Measurements from ENCODE around the gene KIRREL1.

Gene KIRREL1

DNA sequence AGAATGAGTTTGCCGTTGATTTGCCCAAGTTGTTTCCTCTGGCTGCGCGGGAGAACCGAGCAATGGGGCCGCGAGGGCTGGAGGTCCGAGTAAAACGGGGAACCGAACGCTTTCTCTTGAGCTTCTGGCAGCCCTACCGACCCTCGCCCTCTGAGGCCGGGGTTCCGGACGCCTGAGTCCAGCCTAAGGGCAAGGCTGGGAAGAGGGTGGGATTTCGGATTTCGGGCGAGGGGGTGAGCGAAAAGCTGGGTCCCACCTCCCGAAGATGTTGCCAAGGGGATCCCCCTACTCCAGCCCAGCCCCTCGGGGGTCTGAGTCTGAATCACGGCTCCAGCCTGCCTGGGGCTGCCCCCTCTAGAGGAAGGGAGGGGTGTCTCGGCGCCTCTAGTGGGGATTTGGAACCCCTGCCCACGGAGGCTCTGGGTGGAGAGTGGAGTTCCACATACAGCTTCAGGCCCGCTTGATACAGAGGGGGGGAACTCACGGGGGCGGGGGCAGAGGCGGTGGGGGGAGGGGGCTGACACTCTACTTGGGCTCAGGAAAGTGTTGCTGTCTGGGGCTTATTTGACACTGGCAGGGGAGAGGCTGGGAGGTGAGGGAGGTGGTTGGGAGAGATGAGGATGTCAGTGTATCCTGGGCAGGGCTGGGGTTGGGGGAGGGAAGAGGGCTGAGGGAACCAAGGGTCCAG lies 617 bp downstream of the KIRREL1 start:
- H3K27me3 ChIP-seq (ENCODE audit: control insufficient read depth, insufficient read depth, low read length) = no peaks in the 10 kb centered on the region
- H3K4me1 ChIP-seq = no peaks in the 10 kb centered on the region
- H3K27ac ChIP-seq = peak overlapping the region; percentile 11
- no peaks in the 10 kb centered on the region for H3K9me3 ChIP-seq (ENCODE audit: control insufficient read depth, low read length)
- TF ChIP-seq, protein P1, sequence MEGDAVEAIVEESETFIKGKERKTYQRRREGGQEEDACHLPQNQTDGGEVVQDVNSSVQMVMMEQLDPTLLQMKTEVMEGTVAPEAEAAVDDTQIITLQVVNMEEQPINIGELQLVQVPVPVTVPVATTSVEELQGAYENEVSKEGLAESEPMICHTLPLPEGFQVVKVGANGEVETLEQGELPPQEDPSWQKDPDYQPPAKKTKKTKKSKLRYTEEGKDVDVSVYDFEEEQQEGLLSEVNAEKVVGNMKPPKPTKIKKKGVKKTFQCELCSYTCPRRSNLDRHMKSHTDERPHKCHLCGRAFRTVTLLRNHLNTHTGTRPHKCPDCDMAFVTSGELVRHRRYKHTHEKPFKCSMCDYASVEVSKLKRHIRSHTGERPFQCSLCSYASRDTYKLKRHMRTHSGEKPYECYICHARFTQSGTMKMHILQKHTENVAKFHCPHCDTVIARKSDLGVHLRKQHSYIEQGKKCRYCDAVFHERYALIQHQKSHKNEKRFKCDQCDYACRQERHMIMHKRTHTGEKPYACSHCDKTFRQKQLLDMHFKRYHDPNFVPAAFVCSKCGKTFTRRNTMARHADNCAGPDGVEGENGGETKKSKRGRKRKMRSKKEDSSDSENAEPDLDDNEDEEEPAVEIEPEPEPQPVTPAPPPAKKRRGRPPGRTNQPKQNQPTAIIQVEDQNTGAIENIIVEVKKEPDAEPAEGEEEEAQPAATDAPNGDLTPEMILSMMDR (IDR thresholded peaks at IDR 0.05) = no peak
- H3K4me3 ChIP-seq (ENCODE audit: low read depth, low read length) = peak overlapping the region; percentile 67
- H2AFZ ChIP-seq = peak overlapping the region; percentile 80
- peak overlapping the region; percentile 84 for H3K4me2 ChIP-seq (ENCODE audit: low read length)
- H3K36me3 ChIP-seq (ENCODE audit: control insufficient read depth, insufficient read depth, low read length) = no peaks in the 10 kb centered on the region
- no peak overlapping the region for H3K9ac ChIP-seq
- no peaks in the 10 kb centered on the region for H3K79me2 ChIP-seq

DNA sequence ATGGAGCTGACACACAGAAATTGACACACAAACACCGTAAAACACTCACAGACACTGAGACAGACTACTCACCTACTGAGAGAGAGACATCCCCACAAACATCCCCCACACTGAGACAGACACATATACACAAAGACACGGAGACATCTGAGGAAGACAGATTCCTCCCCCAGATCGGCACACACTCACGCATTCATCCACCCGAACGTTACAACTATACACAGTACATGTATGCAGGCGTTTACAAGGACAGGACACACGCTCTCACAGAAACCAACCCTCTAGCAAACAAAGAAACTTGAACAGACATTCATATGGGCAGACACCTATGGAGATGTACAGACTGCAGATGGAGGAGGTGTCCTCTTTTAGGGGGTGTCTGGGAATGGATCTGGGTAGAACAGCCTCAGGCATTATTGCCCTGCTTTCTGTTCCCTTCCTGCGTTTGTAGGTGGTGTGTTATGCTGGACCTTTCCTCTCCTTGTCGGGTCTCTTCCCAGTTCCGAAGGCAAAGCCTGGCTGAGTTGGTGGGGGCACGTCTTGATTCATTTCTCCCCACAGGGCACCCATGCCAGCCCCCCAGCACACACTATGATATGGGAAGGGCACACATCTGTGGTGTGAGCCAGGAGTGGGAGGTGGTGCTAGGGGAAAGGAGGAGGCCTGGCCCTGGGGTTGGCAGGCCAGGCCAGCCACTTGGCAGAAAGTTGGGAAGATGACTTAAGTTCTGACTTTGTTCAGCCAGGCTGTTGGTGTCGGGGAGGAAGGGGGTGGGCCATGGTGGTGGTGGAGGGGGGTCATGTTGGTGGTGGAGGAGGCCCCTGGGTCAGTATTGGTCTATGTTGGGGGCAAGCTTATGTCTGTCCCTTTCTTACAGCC lies 1.5 kb downstream of the KIRREL1 start:
- TF ChIP-seq, protein P1 (IDR thresholded peaks at IDR 0.05) = no peak
- no peaks in the 10 kb centered on the region for H3K27me3 ChIP-seq (ENCODE audit: control insufficient read depth, insufficient read depth, low read length)
- no peak overlapping the region for H3K4me3 ChIP-seq (ENCODE audit: low read depth, low read length)
- no peak overlapping the region for H2AFZ ChIP-seq
- no peak overlapping the region for H3K4me2 ChIP-seq (ENCODE audit: low read length)
- no peaks in the 10 kb centered on the region for H3K36me3 ChIP-seq (ENCODE audit: control insufficient read depth, insufficient read depth, low read length)
- no peaks in the 10 kb centered on the region for H3K4me1 ChIP-seq
- H3K9ac ChIP-seq = no peak overlapping the region
- no peaks in the 10 kb centered on the region for H3K9me3 ChIP-seq (ENCODE audit: control insufficient read depth, low read length)
- no peak overlapping the region for H3K27ac ChIP-seq
- no peaks in the 10 kb centered on the region for H3K79me2 ChIP-seq

DNA sequence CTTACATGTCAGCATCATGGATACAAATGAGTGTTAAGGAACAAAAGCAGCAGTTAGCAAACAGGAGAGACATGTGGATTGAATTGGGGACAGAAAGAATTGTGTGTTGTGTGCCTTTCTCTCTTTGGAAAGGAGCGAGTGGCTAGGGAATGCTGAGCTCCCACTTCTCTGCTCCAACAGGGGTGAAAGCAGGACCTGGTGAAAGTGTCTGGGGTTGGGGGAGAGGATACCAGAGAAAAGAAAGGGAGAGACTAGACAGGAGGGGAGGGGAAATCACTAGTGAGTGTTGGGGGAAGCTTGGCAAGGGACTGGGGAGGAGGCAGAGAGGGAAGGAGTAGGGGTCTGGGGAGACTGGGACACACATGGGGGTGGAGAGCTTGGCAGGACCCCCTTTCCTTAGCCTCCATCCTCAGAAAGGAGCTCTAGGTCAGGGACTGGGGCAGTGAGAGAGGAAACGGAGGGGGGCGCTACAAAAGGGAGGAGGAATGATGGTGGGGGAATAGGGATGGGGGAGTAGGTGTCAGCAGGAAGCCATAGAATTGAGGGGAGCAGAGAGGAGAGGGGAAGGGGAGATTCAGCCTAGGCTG lies 2.2 kb downstream of the KIRREL1 start:
- Histone ChIP-seq H3K79me2 (no peaks in the 10 kb centered on the region), H3K27ac (no peak overlapping the region), H2AFZ (no peak overlapping the region), H3K9ac (no peak overlapping the region), H3K4me2 (ENCODE audit: low read length) (no peak overlapping the region), H3K4me1 (no peaks in the 10 kb centered on the region), H3K9me3 (ENCODE audit: control insufficient read depth, low read length) (no peaks in the 10 kb centered on the region), H3K27me3 (ENCODE audit: control insufficient read depth, insufficient read depth, low read length) (no peaks in the 10 kb centered on the region), H3K4me3 (ENCODE audit: low read depth, low read length) (no peak overlapping the region), H3K36me3 (ENCODE audit: control insufficient read depth, insufficient read depth, low read length) (no peaks in the 10 kb centered on the region)
- TF ChIP-seq, protein P1 (IDR thresholded peaks at IDR 0.05) = no peak

DNA sequence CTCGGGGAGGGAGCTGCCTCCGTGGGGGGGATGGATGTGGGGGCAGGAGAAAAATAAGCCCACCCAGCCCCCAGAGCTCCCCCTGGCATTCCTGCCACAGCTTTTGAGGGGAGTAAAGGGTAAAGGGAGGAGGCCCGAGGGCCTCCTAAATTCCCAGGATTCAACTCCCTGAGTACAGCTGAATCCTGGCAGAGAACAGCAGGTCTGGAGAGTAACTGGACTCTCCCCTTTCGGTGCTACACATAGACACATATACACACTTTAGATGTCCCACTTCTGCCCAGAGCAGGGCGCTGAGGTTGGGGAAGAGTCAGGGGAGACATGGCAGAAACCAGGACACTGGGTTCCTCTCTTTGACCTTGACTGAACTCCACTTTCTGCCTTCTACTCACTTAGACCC lies 3.0 kb downstream of the KIRREL1 start:
- H3K27me3 ChIP-seq (ENCODE audit: control insufficient read depth, insufficient read depth, low read length) = no peaks in the 10 kb centered on the region
- no peak overlapping the region for H3K4me2 ChIP-seq (ENCODE audit: low read length)
- TF ChIP-seq, protein P1 (IDR thresholded peaks at IDR 0.05) = no peak
- H3K4me3 ChIP-seq (ENCODE audit: low read depth, low read length) = no peak overlapping the region
- no peaks in the 10 kb centered on the region for H3K4me1 ChIP-seq
- H3K36me3 ChIP-seq (ENCODE audit: control insufficient read depth, insufficient read depth, low read length) = no peaks in the 10 kb centered on the region
- no peak overlapping the region for H3K27ac ChIP-seq
- no peaks in the 10 kb centered on the region for H3K79me2 ChIP-seq
- no peaks in the 10 kb centered on the region for H3K9me3 ChIP-seq (ENCODE audit: control insufficient read depth, low read length)
- no peak overlapping the region for H3K9ac ChIP-seq
- no peak overlapping the region for H2AFZ ChIP-seq

Measured in parathyroid adenoma (tissue), 2 donors.